NB4 (cell line): ENCODE data around the gene NCAM1.

Source experiments
- POLR2A ChIP-seq: IDR thresholded peaks from 2 replicates; pipeline ENCODE4 v1.6.1; 2011; ENCODE audit warnings: mild to moderate bottlenecking; ENCODE audit not compliant: insufficient read length; ENCODE audit errors: extremely low read depth
- TF ChIP-seq, protein P1 (sequence below): IDR thresholded peaks from one replicate; pipeline ENCODE4 v1.5.1; 2012; ENCODE audit warnings: low read depth, low read length
- TF ChIP-seq, protein P2 (sequence below): IDR thresholded peaks from 2 replicates; pipeline ENCODE4 v1.6.1; 2011; ENCODE audit warnings: low read depth, low read length

DNA sequence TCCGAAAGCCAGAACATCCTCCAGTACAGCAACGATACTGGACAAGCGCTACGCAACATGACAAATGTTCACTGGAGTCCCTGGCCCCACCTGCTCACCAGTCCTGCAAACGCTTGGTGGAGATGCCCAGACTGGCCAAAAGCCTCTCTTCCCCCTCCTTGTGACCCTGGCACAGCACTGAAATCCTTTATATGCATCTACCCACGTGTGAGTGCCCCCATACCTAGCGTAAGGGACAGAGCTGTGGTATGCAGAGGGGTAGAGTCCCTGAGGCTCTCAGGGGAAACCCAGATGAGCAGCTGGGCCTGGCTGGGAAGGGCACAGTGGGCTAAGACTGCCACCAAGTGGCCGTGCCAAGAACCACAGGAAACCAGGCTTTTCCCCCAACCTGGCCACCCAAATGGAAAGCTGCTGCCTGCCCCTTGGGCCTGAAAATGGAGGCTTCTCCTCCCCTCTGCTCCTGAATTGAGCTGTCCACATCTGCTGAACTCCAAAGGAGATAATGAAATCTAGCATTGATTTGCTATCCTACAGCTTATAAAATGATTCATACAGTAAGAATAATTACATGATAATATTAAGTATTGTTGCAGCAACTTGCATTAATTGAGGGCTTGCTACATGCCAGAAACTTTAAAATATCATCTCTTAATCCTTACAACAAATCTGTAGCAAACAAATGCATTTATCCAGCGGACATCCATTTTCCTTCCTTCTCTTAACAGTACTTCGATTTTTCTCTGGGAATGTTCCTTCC is 328.4 kb downstream of the NCAM1 start:
- TF ChIP-seq, protein P1, sequence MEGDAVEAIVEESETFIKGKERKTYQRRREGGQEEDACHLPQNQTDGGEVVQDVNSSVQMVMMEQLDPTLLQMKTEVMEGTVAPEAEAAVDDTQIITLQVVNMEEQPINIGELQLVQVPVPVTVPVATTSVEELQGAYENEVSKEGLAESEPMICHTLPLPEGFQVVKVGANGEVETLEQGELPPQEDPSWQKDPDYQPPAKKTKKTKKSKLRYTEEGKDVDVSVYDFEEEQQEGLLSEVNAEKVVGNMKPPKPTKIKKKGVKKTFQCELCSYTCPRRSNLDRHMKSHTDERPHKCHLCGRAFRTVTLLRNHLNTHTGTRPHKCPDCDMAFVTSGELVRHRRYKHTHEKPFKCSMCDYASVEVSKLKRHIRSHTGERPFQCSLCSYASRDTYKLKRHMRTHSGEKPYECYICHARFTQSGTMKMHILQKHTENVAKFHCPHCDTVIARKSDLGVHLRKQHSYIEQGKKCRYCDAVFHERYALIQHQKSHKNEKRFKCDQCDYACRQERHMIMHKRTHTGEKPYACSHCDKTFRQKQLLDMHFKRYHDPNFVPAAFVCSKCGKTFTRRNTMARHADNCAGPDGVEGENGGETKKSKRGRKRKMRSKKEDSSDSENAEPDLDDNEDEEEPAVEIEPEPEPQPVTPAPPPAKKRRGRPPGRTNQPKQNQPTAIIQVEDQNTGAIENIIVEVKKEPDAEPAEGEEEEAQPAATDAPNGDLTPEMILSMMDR: peak; percentile 92
- TF ChIP-seq, protein P2, sequence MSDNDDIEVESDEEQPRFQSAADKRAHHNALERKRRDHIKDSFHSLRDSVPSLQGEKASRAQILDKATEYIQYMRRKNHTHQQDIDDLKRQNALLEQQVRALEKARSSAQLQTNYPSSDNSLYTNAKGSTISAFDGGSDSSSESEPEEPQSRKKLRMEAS: no peak
- TF ChIP-seq POLR2A: no peak
